ENCODE data around the gene RAB11FIP2.

- TF ChIP-seq CTCF (IDR thresholded peaks at IDR 0.05) (no peak), POLR2A (IDR thresholded peaks at IDR 0.05) (no peak)
Observed at GRCh38 chr10:118026936-118027335, 19.8 kb downstream of the RAB11FIP2 start.

All from thyroid gland (tissue), 4 donors.